OCI-LY7 (cell line): ENCODE results near the gene ANKRD33B.

Source experiments
- CTCF ChIP-seq: fragments of 200-600 bp; sonication (generic); conservative IDR thresholded peaks from 2 replicates; pipeline ENCODE4 v1.5.1; 2014; ENCODE audit warnings: mild to moderate bottlenecking, antibody characterized with exemption, low read length, moderate library complexity, mixed read lengths
- EZH2phosphoT487 ChIP-seq: fragments of 200-600 bp; sonication (generic); IDR thresholded peaks from 2 replicates; pipeline ENCODE4 v1.6.1; 2018; ENCODE audit warnings: low read depth, borderline replicate concordance, mild to moderate bottlenecking, mixed run types, antibody characterized with exemption, low read length, moderate library complexity, mixed read lengths

DNA sequence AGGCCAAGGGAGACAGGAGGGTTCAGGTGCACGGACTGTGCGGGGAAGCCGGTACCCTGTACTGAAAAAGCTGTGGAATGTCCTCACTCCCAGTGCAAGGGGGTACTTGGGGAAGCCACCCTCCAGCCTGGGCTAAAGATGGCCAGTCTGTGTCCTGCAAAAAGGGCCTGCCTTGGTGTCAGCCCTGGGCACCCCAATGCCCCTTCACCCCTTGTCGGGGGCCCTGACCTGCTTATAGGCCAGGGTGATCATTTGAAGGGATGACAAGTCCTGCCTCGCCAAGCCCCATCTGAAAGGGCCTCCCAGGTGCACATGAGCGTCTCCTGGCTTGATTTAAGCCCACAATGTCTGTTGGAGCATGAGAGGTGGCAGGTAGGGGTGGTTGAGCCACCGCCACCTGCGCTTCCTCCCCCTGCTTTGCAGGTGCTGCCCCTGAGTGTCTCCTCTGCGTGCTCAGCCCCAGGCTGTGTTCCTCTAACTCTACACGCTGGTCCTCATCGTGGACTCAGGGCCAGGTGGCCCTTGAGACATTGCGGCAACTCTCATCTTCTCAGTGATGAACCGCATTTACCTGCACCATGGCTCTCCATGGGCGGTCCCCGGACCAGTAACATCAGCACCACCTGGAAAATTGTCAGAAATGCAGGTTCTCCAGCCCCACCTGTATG is 97.0 kb downstream of the ANKRD33B start:
- TF ChIP-seq CTCF, result no peak
- TF ChIP-seq EZH2phosphoT487, result no peak
